ENCODE results near the gene GPR42. TPM values are rescaled to one million over a fixed set of nuclear protein-coding genes. Genes with fewer than 3 reads are reported as not detected.

The GPR42 gene
- polyA plus RNA-seq, 2 of the 4 experiments (the other 2 are of a cell fraction): not detected

DNA sequence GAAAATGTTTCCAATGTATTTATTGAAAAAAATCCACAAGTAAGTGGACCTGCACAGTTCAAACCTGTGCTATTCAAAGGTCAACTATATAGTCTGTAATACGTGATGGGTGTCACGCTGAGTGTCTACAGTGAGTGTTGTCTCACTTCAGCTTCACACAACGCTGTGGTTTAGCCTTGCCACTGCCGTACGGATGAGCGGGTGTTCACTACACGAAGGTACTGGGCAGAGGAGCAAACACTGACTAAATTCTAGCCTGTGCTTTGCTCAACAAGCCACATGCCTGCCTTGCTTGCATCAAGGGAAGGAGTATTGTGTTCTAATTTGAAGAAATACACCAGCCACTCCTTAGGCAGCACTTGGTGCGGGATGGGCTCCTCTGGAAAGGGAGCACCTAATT lies 16.0 kb upstream of the GPR42 start:
- ATAC-seq: no peak
- ChIA-PET POLR2A (no interaction called here), CTCF (interaction anchor here (1.2 to 15.0 kb wide), 8 partner anchors 8 to 155 kb away, joined by 3 to 368 read pairs (median 50); partner anchors contain the start of gene KRTDAP)
- WGBS (ENCODE audit: missing lambda C conversion rate): 54% methylated on average over 8 of the region's 8 CpGs
- FAIRE-seq: no peak
- no peaks in the 10 kb centered on the region for H3K4me1 ChIP-seq
- H3K4me3 ChIP-seq: no peak overlapping the region
- H3K4me2 ChIP-seq: no peak overlapping the region
- H3K27ac ChIP-seq: no peak overlapping the region
- no peaks in the 10 kb centered on the region for H3K9me3 ChIP-seq
- no peak for TF ChIP-seq ATOH8 (CRISPR knock-in tag; IDR thresholded peaks at IDR 0.05; ENCODE audit: low read depth)
- TF ChIP-seq EHF (CRISPR knock-in tag; IDR thresholded peaks at IDR 0.05): no peak
- no peak for TF ChIP-seq TFCP2L1 (CRISPR knock-in tag; IDR thresholded peaks at IDR 0.05)
- TF ChIP-seq, protein P1, sequence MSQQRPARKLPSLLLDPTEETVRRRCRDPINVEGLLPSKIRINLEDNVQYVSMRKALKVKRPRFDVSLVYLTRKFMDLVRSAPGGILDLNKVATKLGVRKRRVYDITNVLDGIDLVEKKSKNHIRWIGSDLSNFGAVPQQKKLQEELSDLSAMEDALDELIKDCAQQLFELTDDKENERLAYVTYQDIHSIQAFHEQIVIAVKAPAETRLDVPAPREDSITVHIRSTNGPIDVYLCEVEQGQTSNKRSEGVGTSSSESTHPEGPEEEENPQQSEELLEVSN (IDR thresholded peaks at IDR 0.05; ENCODE audit: borderline replicate concordance, low read depth): no peak
- DNase-seq (ENCODE audit: low read depth in 1 of 2, low spot score in 1 of 2): no peak

DNA sequence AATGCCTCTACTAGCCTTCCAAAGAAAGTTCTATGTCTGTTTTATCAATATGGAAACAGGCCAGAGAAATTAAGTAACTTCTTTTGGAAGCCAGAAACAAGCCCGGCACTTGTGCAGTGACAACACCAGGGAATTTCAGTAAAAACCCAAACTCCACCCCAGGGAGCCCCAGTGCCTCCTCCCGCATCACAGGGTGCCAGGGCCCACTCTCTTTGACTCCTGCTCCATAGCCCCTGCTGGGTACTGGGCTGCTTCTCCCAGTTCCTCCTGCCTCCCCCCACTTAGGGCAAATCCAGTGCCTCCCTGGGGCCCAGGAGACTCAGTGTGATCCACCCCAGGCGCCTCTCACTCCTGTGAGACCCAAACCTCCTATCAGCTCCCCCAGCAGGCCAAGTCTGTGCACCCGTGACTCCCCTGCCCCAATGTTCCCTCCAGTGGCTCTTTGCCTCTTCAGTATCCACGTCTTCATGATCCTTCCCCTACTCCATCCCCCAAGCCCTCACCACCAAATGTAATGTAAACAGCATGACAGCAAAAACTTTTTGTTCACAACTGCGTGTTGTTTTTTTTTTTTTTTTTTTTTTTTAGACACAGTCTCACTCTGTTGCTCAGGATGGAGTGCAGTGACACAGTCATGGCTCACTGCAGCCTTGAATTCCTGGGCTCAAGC lies 14.9 kb upstream of the GPR42 start:
- ChIA-PET CTCF (interaction anchor here (0.6 to 15.0 kb wide), 12 partner anchors 9 to 337 kb away, joined by 3 to 368 read pairs (median 4); partner anchors contain the start of gene KRTDAP), POLR2A (no interaction called here)
- no peaks in the 10 kb centered on the region for H3K9me3 ChIP-seq
- FAIRE-seq (no peak), ATAC-seq (no peak), DNase-seq (ENCODE audit: low read depth in 1 of 2, low spot score in 1 of 2) (no peak)
- no peak overlapping the region for H3K4me2 ChIP-seq
- TF ChIP-seq BCL3 (IDR thresholded peaks at IDR 0.05) (no peak), JUNB (IDR thresholded peaks at IDR 0.05) (no peak), CHD4 (IDR thresholded peaks at IDR 0.05; ENCODE audit: borderline replicate concordance) (no peak), RNF2 (IDR thresholded peaks at IDR 0.05; ENCODE audit: borderline replicate concordance, low read depth) (no peak), RFX5 (IDR thresholded peaks at IDR 0.05) (no peak), FOXS1 (CRISPR knock-in tag; IDR thresholded peaks at IDR 0.05) (no peak), ZFP36 (IDR thresholded peaks at IDR 0.05; ENCODE audit: borderline replicate concordance, partially characterized antibody) (no peak), MAZ (IDR thresholded peaks at IDR 0.05; ENCODE audit: borderline replicate concordance, low read depth, low read length) (no peak), POLR2AphosphoS2 (conservative IDR thresholded peaks at IDR 0.05; ENCODE audit: low read length) (no peak), EHMT2 (IDR thresholded peaks at IDR 0.05; ENCODE audit: low read depth) (no peak), NPAS2 (CRISPR knock-in tag; IDR thresholded peaks at IDR 0.05; ENCODE audit: borderline replicate concordance) (no peak), CBX2 (IDR thresholded peaks at IDR 0.05; ENCODE audit: borderline replicate concordance, low read depth) (no peak), TFCP2L1 (CRISPR knock-in tag; IDR thresholded peaks at IDR 0.05) (no peak), RCOR1 (IDR thresholded peaks at IDR 0.05; ENCODE audit: low read depth, low read length) (no peak), ZC3H11A (IDR thresholded peaks at IDR 0.05) (no peak)
- TF ChIP-seq, protein P2, sequence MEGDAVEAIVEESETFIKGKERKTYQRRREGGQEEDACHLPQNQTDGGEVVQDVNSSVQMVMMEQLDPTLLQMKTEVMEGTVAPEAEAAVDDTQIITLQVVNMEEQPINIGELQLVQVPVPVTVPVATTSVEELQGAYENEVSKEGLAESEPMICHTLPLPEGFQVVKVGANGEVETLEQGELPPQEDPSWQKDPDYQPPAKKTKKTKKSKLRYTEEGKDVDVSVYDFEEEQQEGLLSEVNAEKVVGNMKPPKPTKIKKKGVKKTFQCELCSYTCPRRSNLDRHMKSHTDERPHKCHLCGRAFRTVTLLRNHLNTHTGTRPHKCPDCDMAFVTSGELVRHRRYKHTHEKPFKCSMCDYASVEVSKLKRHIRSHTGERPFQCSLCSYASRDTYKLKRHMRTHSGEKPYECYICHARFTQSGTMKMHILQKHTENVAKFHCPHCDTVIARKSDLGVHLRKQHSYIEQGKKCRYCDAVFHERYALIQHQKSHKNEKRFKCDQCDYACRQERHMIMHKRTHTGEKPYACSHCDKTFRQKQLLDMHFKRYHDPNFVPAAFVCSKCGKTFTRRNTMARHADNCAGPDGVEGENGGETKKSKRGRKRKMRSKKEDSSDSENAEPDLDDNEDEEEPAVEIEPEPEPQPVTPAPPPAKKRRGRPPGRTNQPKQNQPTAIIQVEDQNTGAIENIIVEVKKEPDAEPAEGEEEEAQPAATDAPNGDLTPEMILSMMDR (IDR thresholded peaks at IDR 0.05): no peak
- TF ChIP-seq, protein P3, sequence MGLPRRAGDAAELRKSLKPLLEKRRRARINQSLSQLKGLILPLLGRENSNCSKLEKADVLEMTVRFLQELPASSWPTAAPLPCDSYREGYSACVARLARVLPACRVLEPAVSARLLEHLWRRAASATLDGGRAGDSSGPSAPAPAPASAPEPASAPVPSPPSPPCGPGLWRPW (IDR thresholded peaks at IDR 0.05): no peak
- TF ChIP-seq, protein P4, sequence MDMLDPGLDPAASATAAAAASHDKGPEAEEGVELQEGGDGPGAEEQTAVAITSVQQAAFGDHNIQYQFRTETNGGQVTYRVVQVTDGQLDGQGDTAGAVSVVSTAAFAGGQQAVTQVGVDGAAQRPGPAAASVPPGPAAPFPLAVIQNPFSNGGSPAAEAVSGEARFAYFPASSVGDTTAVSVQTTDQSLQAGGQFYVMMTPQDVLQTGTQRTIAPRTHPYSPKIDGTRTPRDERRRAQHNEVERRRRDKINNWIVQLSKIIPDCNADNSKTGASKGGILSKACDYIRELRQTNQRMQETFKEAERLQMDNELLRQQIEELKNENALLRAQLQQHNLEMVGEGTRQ (IDR thresholded peaks at IDR 0.05): no peak
- no peak overlapping the region for H3K4me3 ChIP-seq
- WGBS (ENCODE audit: missing lambda C conversion rate): 30% methylated on average over 6 of the region's 6 CpGs
- no peak overlapping the region for H3K27ac ChIP-seq
- no peaks in the 10 kb centered on the region for H3K4me1 ChIP-seq
